ENCODE results near the gene PLXNB2.
A peak's percentile ranks its signal among the peaks of the same experiment; 100 is the strongest.

PLXNB2 gene

DNA sequence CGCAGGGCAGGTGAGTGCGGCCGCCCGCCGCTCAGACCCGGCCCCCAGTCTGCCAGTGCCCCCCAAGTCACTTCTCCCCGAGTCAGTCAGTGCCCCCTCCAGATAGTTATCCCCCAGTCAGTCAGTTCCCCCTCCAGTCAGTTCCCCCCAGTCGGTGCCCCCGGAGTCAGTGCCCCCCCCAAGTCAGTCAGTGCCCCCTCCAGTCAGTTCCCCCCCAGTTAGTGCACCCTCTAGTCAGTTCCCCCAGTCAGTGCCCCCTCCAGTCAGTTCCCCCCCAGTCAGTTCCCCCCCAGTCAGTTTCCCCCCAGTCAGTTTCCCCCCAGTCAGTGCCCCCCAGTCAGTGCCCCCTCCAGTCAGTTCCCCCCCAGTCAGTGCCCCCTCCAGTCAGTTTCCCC lies 36.1 kb upstream of the PLXNB2 start:
- TF ChIP-seq BHLHE40 (IDR thresholded peaks at IDR 0.05; ENCODE audit: borderline replicate concordance) = no peak
- no peak for TF ChIP-seq FOXK2 (IDR thresholded peaks at IDR 0.05)
- TF ChIP-seq CTBP1 (IDR thresholded peaks at IDR 0.05; ENCODE audit: borderline replicate concordance) = no peak
- no peak for TF ChIP-seq HDGF (IDR thresholded peaks at IDR 0.05; ENCODE audit: borderline replicate concordance)
- no peak for TF ChIP-seq FOXM1 (IDR thresholded peaks at IDR 0.05; ENCODE audit: borderline replicate concordance)
- TF ChIP-seq LEF1 (IDR thresholded peaks at IDR 0.05; ENCODE audit: borderline replicate concordance) = no peak
- TF ChIP-seq NFRKB (IDR thresholded peaks at IDR 0.05) = no peak
- TF ChIP-seq TARDBP (IDR thresholded peaks at IDR 0.05) = no peak
- TF ChIP-seq ZNF384 (IDR thresholded peaks at IDR 0.05) = no peak
- no peak for TF ChIP-seq ELF4 (IDR thresholded peaks at IDR 0.05)
- no peak for TF ChIP-seq FOXA1 (IDR thresholded peaks at IDR 0.05)
- TF ChIP-seq, protein P1, sequence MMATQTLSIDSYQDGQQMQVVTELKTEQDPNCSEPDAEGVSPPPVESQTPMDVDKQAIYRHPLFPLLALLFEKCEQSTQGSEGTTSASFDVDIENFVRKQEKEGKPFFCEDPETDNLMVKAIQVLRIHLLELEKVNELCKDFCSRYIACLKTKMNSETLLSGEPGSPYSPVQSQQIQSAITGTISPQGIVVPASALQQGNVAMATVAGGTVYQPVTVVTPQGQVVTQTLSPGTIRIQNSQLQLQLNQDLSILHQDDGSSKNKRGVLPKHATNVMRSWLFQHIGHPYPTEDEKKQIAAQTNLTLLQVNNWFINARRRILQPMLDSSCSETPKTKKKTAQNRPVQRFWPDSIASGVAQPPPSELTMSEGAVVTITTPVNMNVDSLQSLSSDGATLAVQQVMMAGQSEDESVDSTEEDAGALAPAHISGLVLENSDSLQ (IDR thresholded peaks at IDR 0.05) = no peak
- TF ChIP-seq SUZ12 (IDR thresholded peaks at IDR 0.05) = no peak
- TF ChIP-seq L3MBTL2 (conservative IDR thresholded peaks at IDR 0.05) = no peak
- TF ChIP-seq ARNT (IDR thresholded peaks at IDR 0.05) = no peak
- TF ChIP-seq SP1 (IDR thresholded peaks at IDR 0.05) = no peak
- DNase-seq (ENCODE audit: extremely low spot score) = no peak
- POLR2A ChIA-PET = no interaction called here
- CTCF ChIA-PET = no interaction called here

DNA sequence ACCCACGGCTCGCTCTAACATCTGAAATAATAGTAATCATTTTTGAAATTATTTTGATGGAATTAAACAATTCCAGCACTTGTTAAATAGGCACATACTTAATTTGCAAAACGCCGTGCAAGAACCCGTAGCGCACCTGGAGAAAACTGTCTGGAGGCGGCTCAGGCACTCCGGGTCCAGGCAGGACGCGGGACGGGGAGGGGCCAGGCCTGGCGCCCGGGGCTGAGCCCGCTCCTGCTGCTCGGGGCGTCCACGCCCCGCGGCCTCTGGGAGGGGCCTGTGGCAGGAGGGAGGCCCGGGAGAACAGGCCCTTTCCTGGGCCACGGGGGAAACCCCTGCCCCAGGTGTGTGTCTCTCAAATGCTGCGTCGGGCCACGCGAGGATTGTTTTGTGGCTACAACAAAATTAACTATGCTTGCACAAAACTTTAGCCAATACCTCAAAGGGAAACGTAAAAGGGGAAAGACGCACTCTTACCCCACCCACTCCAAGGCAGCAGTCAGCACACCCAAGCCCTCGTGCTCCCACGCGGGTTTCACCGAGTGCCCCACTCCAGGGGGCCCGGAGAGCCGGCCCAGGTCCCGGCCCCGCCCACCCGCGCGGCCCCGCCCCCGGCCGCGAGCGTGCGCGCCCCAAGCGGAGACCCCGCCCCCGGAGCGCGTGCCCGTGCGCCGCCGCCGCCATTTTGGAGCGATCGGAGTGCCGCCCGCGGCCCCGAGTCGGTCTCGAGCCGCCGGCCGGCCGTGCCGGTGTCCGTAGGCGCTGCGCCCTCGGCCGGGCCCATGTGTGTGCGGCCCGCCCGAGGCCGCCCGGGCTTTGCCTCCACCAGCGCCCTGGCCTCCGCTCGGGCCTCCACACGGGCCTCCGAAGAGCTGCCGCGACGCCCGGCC lies 35.5 kb upstream of the PLXNB2 start, which contains the start of gene PPP6R2:
Gene PPP6R2, plus strand, starts transcription at position 677 of the 890 bp plus-strand sequence. CDS start 50,582 bp downstream, outside the sequence.
- CTCF ChIA-PET = interaction anchor here (0.6 to 1.5 kb wide), 7 partner anchors 14 to 110 kb away, joined by 3 to 6 read pairs (median 4); no protein-coding TSS in a partner anchor
- POLR2A ChIA-PET = interaction anchor here (0.9 kb wide), 1 partner anchor 15 kb away, joined by 3 read pairs; no protein-coding TSS in a partner anchor
- TF ChIP-seq FOXA1 (IDR thresholded peaks at IDR 0.05) (no peak), TARDBP (IDR thresholded peaks at IDR 0.05) (0 out of 2 replicates have a peak, but pooled peaks have one; percentile 55), SUZ12 (IDR thresholded peaks at IDR 0.05) (no peak), FOXK2 (IDR thresholded peaks at IDR 0.05) (no peak), HDGF (IDR thresholded peaks at IDR 0.05; ENCODE audit: borderline replicate concordance) (no peak), NFRKB (IDR thresholded peaks at IDR 0.05) (no peak), CTBP1 (IDR thresholded peaks at IDR 0.05; ENCODE audit: borderline replicate concordance) (no peak), SP1 (IDR thresholded peaks at IDR 0.05) (no peak), L3MBTL2 (conservative IDR thresholded peaks at IDR 0.05) (peak; percentile 80), LEF1 (IDR thresholded peaks at IDR 0.05; ENCODE audit: borderline replicate concordance) (no peak), FOXM1 (IDR thresholded peaks at IDR 0.05; ENCODE audit: borderline replicate concordance) (no peak), ZNF384 (IDR thresholded peaks at IDR 0.05) (no peak), ELF4 (IDR thresholded peaks at IDR 0.05) (no peak), BHLHE40 (IDR thresholded peaks at IDR 0.05; ENCODE audit: borderline replicate concordance) (no peak), ARNT (IDR thresholded peaks at IDR 0.05) (no peak)
- TF ChIP-seq, protein P1 (IDR thresholded peaks at IDR 0.05) = no peak
- peak; percentile 93 for DNase-seq (ENCODE audit: extremely low spot score)

- ChIA-PET POLR2A (interaction anchor here (0.7 to 2.3 kb wide), 6 partner anchors 13 to 182 kb away, joined by 3 to 7 read pairs (median 3); partner anchors contain the start of gene TUBGCP6), CTCF (interaction anchor here (0.5 to 1.5 kb wide), 11 partner anchors 13 to 110 kb away, joined by 3 to 6 read pairs (median 4); no protein-coding TSS in a partner anchor)
- TF ChIP-seq FOXM1 (IDR thresholded peaks at IDR 0.05; ENCODE audit: borderline replicate concordance) (no peak), CTBP1 (IDR thresholded peaks at IDR 0.05; ENCODE audit: borderline replicate concordance) (no peak), BHLHE40 (IDR thresholded peaks at IDR 0.05; ENCODE audit: borderline replicate concordance) (no peak), L3MBTL2 (conservative IDR thresholded peaks at IDR 0.05) (no peak), ZNF384 (IDR thresholded peaks at IDR 0.05) (no peak)
- DNase-seq (ENCODE audit: extremely low spot score) = peak; percentile 82
These were observed 34.7 kb upstream of the PLXNB2 start for GRCh38 chr22:50341977-50342650.

GRCh38 chr22:50339945-50340879 lies 32.8 kb upstream of the PLXNB2 start:
- no peak for DNase-seq (ENCODE audit: extremely low spot score)
- CTCF ChIA-PET = no interaction called here
- POLR2A ChIA-PET = interaction anchor here (1.0 to 2.3 kb wide), 3 partner anchors 11 to 378 kb away, joined by 3 to 7 read pairs (median 3); partner anchors contain the start of gene TUBGCP6
- TF ChIP-seq FOXM1 (IDR thresholded peaks at IDR 0.05; ENCODE audit: borderline replicate concordance) (no peak), LEF1 (IDR thresholded peaks at IDR 0.05; ENCODE audit: borderline replicate concordance) (no peak), L3MBTL2 (conservative IDR thresholded peaks at IDR 0.05) (no peak), ELF4 (IDR thresholded peaks at IDR 0.05) (no peak), NFRKB (IDR thresholded peaks at IDR 0.05) (no peak), TARDBP (IDR thresholded peaks at IDR 0.05) (no peak), FOXA1 (IDR thresholded peaks at IDR 0.05) (no peak), BHLHE40 (IDR thresholded peaks at IDR 0.05; ENCODE audit: borderline replicate concordance) (no peak), ARNT (IDR thresholded peaks at IDR 0.05) (no peak), ZNF384 (IDR thresholded peaks at IDR 0.05) (no peak), SUZ12 (IDR thresholded peaks at IDR 0.05) (no peak), HDGF (IDR thresholded peaks at IDR 0.05; ENCODE audit: borderline replicate concordance) (no peak), SP1 (IDR thresholded peaks at IDR 0.05) (no peak), FOXK2 (IDR thresholded peaks at IDR 0.05) (no peak), CTBP1 (IDR thresholded peaks at IDR 0.05; ENCODE audit: borderline replicate concordance) (no peak)
- TF ChIP-seq, protein P1 (IDR thresholded peaks at IDR 0.05) = no peak
